Effector memory CD8-positive, alpha-beta T cell (primary cell): ENCODE measurements around the gene FAM107B.

ENCODE experiments used
- ATAC-seq: fragments of 150-1000 bp; cut with Tn5 transposase; replicated peaks from 2 replicates; pipeline ENCODE4 v1.10.0; 2021; ENCODE audit warnings: mild to moderate bottlenecking, moderate library complexity
- DNase-seq, 3 experiments: peaks; one replicate each; pipeline ENCODE4 v3.0.0; 2021
- H3K27ac Mint-ChIP-seq, 2 donors: one replicate each; pipeline ENCODE4 v1.8.0; 2022; ENCODE audit warnings: mild to moderate bottlenecking in 2 of 2, mixed read lengths in 2 of 2, moderate library complexity in 2 of 2
- H3K27me3 Mint-ChIP-seq, 2 donors: one replicate each; pipeline ENCODE4 v1.8.0; 2022; ENCODE audit warnings: mixed read lengths in 2 of 2
- H3K36me3 Mint-ChIP-seq: one replicate; pipeline ENCODE4 v1.8.0; 2022; ENCODE audit warnings: mild to moderate bottlenecking, moderate library complexity, mixed read lengths; ENCODE audit not compliant: insufficient read depth
- H3K4me1 Mint-ChIP-seq, 2 donors: one replicate each; pipeline ENCODE4 v1.8.0; 2022; ENCODE audit warnings: low read depth in 2 of 2, mixed read lengths in 2 of 2
- H3K4me3 Mint-ChIP-seq, 2 donors: one replicate each; pipeline ENCODE4 v1.8.0; 2022; ENCODE audit warnings: mild to moderate bottlenecking in 2 of 2, mixed read lengths in 2 of 2, moderate library complexity in 2 of 2
- H3K9me3 Mint-ChIP-seq, 2 donors: one replicate each; pipeline ENCODE4 v1.8.0; 2022; ENCODE audit warnings: mixed read lengths in 2 of 2

Gene FAM107B

GRCh38 chr10:14581553-14582321 is 193.0 kb downstream of the FAM107B start:
- H3K27me3 Mint-ChIP-seq: no peaks in the 10 kb centered on the region
- H3K4me1 Mint-ChIP-seq: peaks cover 57 to 79% of the 10 kb centered on the region in 2 donors
- H3K4me3 Mint-ChIP-seq: peak overlapping the region; percentile 25 to 58
- DNase-seq: no peak
- H3K36me3 Mint-ChIP-seq: peaks cover 73% of the 10 kb centered on the region
- H3K27ac Mint-ChIP-seq: peak overlapping the region; percentile 98 to 99
- H3K9me3 Mint-ChIP-seq: no peaks in the 10 kb centered on the region
- ATAC-seq: no peak

GRCh38 chr10:14580671-14581332 is 193.9 kb downstream of the FAM107B start:
- ATAC-seq: no peak
- Mint-ChIP-seq H3K9me3 (no peaks in the 10 kb centered on the region), H3K4me3 (peak overlapping the region; percentile 35 to 40), H3K27ac (peak overlapping the region; percentile 84 to 99), H3K4me1 (peaks cover 50 to 78% of the 10 kb centered on the region in 2 donors), H3K27me3 (no peaks in the 10 kb centered on the region), H3K36me3 (peaks cover 67% of the 10 kb centered on the region)
- no peak for DNase-seq

- no peaks in the 10 kb centered on the region for H3K27me3 Mint-ChIP-seq
Measured at GRCh38 chr10:14579405-14579804, 195.3 kb downstream of the FAM107B start.

DNA sequence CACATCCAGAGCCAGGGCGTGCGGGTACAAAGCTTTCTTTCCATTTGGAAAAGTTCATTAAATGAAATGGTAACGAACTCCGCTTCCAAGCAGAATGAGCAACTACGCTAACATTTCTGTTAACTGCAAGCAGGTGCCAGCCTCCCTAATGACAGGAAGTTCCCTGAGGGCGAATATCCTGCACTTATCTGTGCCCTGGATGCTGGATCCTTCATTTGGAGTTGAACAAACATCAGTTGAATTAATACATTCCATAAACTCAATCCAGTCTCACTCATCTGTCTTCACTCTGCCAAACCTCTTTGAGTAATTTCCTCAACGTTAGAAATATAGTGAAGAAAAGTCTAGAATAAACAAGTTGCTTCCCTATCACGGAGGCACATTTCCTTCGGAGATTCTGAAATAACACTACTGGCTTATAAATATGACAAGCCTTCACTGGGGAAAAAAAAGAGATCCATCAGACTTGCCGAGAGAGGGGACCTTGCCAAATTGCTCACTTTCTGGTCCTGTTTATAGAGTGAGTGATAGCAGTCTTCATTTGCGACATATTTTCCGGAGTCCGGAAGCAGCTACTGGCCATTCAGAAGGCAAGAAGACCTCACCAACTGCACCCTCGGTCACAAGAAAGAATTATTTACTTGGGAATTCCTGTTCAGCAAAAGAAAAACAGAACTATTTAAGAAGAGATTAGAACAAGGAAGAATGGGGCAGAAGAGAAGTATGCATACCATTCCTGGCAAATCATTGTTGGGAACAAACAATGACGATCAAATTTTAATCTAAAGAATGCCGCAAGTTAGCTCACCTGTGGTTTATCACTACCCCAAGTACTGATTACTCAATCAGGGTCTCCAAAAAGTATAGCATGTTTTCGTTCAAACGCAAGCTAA is 196.4 kb downstream of the FAM107B start:
- DNase-seq (no peak), ATAC-seq (no peak)
- Mint-ChIP-seq H3K9me3 (no peaks in the 10 kb centered on the region), H3K27me3 (no peaks in the 10 kb centered on the region), H3K4me3 (peak overlapping the region in 1 of 2 donors; percentile 29), H3K27ac (peak overlapping the region; percentile 35 to 38), H3K36me3 (peaks cover 49% of the 10 kb centered on the region), H3K4me1 (peaks cover 33 to 63% of the 10 kb centered on the region in 2 donors)

More at GRCh38 chr10:14579405-14579804, 195.3 kb downstream of the FAM107B start:
- DNase-seq (no peak), ATAC-seq (no peak)
- Mint-ChIP-seq H3K27ac (peak overlapping the region; percentile 38 to 99), H3K4me1 (peaks cover 40 to 70% of the 10 kb centered on the region in 2 donors), H3K4me3 (no peak overlapping the region), H3K36me3 (peaks cover 57% of the 10 kb centered on the region), H3K9me3 (no peaks in the 10 kb centered on the region)

GRCh38 chr10:14574885-14575284 is 199.8 kb downstream of the FAM107B start:
- no peak for ATAC-seq
- Mint-ChIP-seq H3K27me3 (no peaks in the 10 kb centered on the region), H3K4me1 (peaks cover 31 to 56% of the 10 kb centered on the region in 2 donors), H3K36me3 (peaks cover 51% of the 10 kb centered on the region), H3K27ac (peak overlapping the region in 1 of 2 donors; percentile 25), H3K4me3 (no peak overlapping the region), H3K9me3 (no peaks in the 10 kb centered on the region)
- DNase-seq: no peak

GRCh38 chr10:14574291-14574690 is 200.4 kb downstream of the FAM107B start:
- Mint-ChIP-seq H3K4me1 (peaks cover 35 to 55% of the 10 kb centered on the region in 2 donors), H3K9me3 (no peaks in the 10 kb centered on the region), H3K27me3 (no peaks in the 10 kb centered on the region), H3K4me3 (no peak overlapping the region), H3K36me3 (peaks cover 53% of the 10 kb centered on the region), H3K27ac (peak overlapping the region; percentile 52 to 68)
- ATAC-seq (no peak), DNase-seq (no peak)

GRCh38 chr10:14573666-14574261 is 200.9 kb downstream of the FAM107B start:
- ATAC-seq: no peak
- peaks cover 53% of the 10 kb centered on the region for H3K36me3 Mint-ChIP-seq
- no peak for DNase-seq
- peak overlapping the region in 1 of 2 donors; percentile 28 for H3K4me3 Mint-ChIP-seq
- H3K4me1 Mint-ChIP-seq: peaks cover 40 to 59% of the 10 kb centered on the region in 2 donors
- peak overlapping the region; percentile 52 to 68 for H3K27ac Mint-ChIP-seq
- H3K9me3 Mint-ChIP-seq: no peaks in the 10 kb centered on the region
- H3K27me3 Mint-ChIP-seq: no peaks in the 10 kb centered on the region

DNA sequence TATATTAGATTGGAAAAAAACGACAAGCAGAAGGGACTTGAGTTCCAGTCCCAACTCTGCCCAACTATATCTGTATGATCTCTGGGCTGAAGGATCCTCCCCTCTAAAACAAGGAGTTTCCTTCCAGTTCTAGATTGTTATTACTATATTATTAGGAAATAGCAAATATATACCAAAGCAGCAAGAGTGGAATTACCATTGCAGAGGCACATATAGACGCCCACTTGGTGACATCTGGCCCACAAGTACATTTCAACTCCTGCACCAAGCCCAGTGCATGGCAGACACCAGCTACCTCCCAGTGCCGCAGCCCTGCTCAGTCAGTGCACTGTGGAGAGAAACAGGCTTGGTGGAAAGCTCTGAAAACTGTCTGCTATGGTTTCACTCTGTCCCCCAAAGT is 201.9 kb downstream of the FAM107B start:
- Mint-ChIP-seq H3K4me1 (peaks cover 49 to 59% of the 10 kb centered on the region in 2 donors), H3K4me3 (no peak overlapping the region), H3K9me3 (no peaks in the 10 kb centered on the region), H3K27ac (peak overlapping the region; percentile 95 to 97), H3K36me3 (peaks cover 62% of the 10 kb centered on the region), H3K27me3 (no peaks in the 10 kb centered on the region)
- ATAC-seq (no peak), DNase-seq (no peak)

GRCh38 chr10:14571866-14572507 is 202.7 kb downstream of the FAM107B start:
- peak overlapping the region; percentile 90 to 91 for H3K4me3 Mint-ChIP-seq
- peaks cover 62% of the 10 kb centered on the region for H3K36me3 Mint-ChIP-seq
- H3K9me3 Mint-ChIP-seq: no peaks in the 10 kb centered on the region
- ATAC-seq (peak; percentile 66), DNase-seq (peak; percentile 49 to 60 (median 53))
- peaks cover 57 to 64% of the 10 kb centered on the region in 2 donors for H3K4me1 Mint-ChIP-seq
- peak overlapping the region; percentile 95 to 97 for H3K27ac Mint-ChIP-seq
- no peaks in the 10 kb centered on the region for H3K27me3 Mint-ChIP-seq

DNA sequence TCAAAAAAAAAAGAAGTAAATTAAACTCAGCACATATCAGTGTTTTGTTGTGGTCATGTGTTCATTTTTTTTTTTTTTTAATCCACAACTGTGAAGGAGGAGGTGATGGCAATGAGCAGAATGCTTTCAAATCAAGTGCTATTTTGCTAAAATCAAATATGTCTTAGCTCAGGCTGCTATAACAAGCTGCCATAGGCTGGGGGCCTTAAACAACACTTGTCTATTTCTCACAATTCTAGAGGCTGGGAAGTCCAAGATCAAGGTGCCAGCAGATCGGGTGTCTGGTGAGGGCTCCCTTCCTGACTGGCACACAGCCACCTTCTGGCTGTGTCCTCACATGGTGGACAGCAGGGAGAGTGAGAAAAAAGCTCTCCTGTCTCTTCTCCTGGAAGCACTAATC is 203.9 kb downstream of the FAM107B start:
- DNase-seq (no peak), ATAC-seq (peak; percentile 11)
- H3K36me3 Mint-ChIP-seq: peaks cover 66% of the 10 kb centered on the region
- H3K4me1 Mint-ChIP-seq: peaks cover 64 to 65% of the 10 kb centered on the region in 2 donors
- peak overlapping the region; percentile 95 to 97 for H3K27ac Mint-ChIP-seq
- H3K9me3 Mint-ChIP-seq: peaks cover 0 to 2% of the 10 kb centered on the region in 2 donors
- peak overlapping the region; percentile 90 to 91 for H3K4me3 Mint-ChIP-seq
- H3K27me3 Mint-ChIP-seq: no peaks in the 10 kb centered on the region

GRCh38 chr10:14569274-14570060 is 205.2 kb downstream of the FAM107B start:
- H3K27me3 Mint-ChIP-seq: no peaks in the 10 kb centered on the region
- H3K27ac Mint-ChIP-seq: peak overlapping the region; percentile 95 to 97
- H3K36me3 Mint-ChIP-seq: peaks cover 75% of the 10 kb centered on the region
- peaks cover 0 to 2% of the 10 kb centered on the region in 2 donors for H3K9me3 Mint-ChIP-seq
- DNase-seq: peak in 2 of 3 experiments; percentile 43 to 44
- peak; percentile 40 for ATAC-seq
- peaks cover 70 to 73% of the 10 kb centered on the region in 2 donors for H3K4me1 Mint-ChIP-seq
- H3K4me3 Mint-ChIP-seq: peak overlapping the region; percentile 90 to 91

DNA sequence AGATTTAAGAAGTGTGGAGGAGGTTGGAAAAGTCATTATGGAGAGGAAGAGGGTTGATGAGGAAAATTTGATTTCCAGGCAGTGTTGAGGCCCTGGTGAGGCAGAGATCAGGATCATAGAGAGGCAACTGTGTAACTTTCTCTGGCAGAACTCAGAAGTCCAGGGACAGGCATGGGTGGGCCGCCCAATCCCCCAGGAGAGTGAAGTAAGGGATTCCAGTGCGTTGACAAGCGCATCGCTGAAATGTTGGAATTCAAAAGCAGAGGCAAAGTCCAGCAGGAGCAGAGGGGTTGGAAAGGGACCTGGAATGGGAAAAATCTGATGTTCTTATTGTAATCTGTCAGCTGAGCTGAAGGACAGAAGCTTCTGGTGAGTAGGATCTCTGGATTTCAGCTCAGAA is 207.3 kb downstream of the FAM107B start:
- ATAC-seq (no peak), DNase-seq (no peak)
- Mint-ChIP-seq H3K27me3 (no peaks in the 10 kb centered on the region), H3K4me3 (peak overlapping the region; percentile 54 to 91), H3K36me3 (peaks cover 82% of the 10 kb centered on the region), H3K4me1 (peaks cover 79 to 81% of the 10 kb centered on the region in 2 donors), H3K9me3 (peaks cover 0 to 2% of the 10 kb centered on the region in 2 donors), H3K27ac (peak overlapping the region; percentile 95 to 97)
